GM18526 (cell line): ENCODE measurements around the gene SH3PXD2A.

Experiments used
- POLR2A ChIP-seq: IDR thresholded peaks from 3 replicates; pipeline ENCODE4 v1.6.1; 2011; ENCODE audit not compliant: insufficient read length; ENCODE audit errors: extremely low read depth

SH3PXD2A gene

DNA sequence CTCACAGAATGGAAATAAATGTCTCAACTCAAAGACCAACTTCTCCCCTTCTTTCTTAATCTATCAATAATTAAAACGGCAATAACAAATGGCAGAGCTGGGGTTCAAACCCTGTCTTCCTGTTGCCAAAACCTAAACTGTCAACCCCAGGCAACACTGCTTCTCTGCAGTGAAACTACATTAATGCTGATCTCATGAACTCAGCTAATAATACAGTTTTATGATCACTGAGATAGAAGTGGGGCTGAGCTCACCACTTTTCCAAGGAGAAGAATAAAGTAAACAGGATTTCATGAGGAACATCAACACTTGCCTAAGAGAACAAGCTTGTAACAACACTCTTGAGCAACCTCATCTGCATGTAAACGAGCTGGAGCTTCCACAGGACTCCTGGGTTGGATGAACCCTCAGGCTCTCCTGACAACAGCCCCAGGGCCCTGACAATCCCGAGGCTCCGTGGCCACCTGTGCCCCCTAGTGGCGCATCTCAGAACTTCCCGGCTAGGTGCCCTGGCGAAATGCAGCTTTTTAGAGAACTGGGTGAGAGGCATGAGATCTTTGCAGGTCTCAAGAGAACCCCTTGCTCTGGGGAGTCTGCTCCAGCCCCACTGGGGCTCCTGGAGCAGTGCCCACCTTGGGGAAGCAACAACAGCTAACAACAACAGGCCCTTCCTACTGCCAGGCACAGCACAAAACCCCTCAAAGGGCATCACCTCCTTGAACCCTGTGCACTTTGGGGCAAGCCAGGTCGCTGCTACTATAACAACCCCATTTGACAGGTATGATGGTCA, 169.3 kb downstream of the SH3PXD2A start:
- TF ChIP-seq POLR2A = no peak

DNA sequence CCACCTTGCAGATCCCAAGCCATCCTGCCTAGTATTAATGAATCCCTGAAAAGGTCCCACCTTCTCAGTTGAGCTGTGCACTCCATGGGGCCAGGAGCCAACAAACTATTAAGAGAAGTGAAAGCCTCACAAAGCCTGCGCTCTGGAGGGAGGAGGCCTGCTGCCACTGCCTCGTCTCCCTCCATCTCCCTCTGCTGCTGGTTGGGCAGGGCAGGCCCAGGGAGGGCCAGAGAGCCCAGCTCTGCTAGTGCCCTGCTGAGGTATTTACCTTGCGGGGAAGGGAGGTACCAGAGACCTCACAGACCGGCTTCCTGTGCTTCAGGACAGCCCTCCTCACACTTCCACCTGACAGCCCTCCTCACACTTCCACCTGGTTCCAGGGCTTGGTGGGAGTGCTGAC, 171.5 kb downstream of the SH3PXD2A start:
- no peak for TF ChIP-seq POLR2A

GRCh38 chr10:103682631-103683030, 172.7 kb downstream of the SH3PXD2A start:
- no peak for TF ChIP-seq POLR2A

GRCh38 chr10:103681617-103682399, 173.6 kb downstream of the SH3PXD2A start:
- no peak for TF ChIP-seq POLR2A

DNA sequence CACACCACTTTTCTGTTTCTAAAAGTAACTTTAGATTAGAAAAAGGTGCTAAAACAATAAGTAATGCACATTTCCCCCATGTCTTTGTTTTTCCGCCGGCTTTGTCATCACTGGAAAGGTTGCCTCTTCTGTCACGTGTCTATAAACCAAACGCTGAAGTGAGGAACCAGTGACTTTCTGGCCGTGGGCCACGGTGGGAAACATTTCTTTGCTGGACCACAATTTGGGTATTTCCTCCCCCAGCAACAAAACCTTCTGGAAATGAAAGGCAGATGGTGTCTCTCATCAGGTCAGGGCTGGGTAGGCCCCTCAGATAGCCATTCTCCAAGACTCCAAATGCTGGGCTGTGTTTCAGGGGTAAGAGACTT, 174.5 kb downstream of the SH3PXD2A start:
- TF ChIP-seq POLR2A = no peak

DNA sequence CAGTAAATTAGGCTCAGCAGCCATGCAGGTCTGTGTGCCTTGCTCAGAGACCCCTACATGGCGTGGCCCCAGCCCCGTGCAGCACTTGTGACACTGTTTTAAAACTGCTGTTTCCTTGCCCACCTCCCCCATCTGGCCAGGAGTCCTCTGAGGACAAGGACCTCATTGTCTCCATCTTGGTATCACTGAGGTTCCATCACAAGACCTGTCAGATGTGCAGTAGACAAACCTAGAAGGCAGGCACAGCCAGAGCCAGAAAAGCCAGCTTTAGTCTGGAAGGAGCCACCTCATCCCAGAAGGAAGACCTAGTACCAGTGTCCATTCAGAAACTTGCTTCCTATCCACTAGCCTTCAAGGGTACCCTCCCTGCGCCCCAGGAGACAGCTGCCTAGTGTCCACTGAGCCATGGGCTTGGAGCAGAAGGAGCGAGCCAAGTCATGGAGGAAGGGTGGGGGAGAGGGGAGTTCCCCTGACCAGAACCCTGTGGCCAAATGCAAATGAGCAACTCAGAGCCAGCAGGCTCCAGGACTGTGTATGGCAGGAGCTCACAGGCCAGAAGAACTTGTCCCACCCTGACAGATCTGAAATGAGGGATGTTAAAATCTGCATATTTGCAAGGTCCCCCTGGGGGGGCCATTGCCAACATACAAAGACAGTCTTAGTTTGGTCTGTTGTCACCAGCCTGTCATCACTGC, 176.1 kb downstream of the SH3PXD2A start:
- TF ChIP-seq POLR2A = no peak

DNA sequence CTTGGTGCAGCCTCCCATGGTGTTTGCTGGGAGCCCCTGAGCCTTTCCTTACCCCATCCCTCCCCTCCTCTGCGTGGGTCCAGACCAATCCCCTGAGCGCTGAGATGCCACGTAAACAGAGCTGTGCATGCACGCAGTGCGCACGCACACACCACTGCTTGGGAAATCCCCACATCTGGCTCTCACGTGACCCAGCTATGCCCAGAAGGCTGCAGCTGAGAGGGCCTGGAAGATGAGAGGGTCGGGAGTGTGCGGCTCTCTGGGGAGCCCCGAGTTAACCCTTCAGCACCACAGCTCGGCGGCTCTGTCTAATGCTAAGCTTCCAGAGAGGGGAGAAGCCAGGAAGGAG, 177.2 kb downstream of the SH3PXD2A start:
- no peak for TF ChIP-seq POLR2A

DNA sequence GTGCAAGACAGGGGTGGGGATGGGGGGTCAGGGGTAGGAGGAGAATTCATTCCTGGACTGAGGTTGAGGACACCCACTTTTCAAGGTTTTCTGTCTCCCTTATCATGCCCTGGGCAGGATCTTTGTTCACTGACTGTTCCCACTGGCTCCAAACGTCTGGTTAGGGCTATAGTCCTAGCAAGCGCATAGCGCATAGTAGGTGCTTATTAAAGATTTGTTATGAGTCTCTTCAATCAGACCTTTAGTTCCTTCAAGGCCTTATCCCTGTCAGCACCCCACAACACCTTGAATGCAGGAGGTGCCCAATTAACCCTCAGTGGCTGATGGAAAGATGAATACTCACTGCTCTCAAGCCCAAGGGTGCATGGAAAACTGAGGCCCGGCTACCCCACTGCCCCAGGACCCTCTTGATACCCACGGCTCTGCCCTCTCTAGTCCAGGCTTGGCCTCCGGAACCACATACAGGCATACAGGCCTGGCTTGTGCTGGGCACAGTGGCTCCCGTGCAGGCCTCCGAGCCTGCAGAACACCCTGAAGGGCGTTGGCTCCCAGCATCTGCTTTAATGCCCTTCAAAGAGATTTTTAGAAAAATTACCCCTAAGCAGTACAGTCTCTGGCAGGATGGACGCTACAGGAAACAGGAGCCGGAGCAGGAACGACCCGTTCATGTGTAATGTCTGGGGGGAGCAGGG, 177.7 kb downstream of the SH3PXD2A start:
- no peak for TF ChIP-seq POLR2A

- TF ChIP-seq POLR2A = no peak
Measured at GRCh38 chr10:103676851-103677417, 178.4 kb downstream of the SH3PXD2A start.

- TF ChIP-seq POLR2A = no peak
Measured at GRCh38 chr10:103676058-103676785, 179.2 kb downstream of the SH3PXD2A start.

DNA sequence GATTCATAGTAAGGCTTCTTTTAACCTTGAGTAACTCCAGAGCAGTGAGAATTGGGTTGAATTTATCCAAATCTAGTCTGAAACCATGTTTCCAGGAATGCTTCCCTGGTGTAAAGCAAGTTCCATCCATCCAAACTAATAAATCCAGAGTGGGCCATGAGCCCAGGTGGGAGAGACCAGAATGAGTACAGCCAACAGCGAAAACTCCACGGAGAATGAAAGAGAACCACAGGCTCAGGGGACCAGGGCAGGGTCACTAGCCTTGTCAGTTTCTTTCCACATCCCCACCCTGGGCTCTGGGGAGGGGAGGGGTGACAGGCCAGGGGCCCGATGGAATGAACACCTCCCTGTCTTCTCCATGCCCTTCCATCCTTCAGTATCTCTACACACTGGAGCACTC, 181.8 kb downstream of the SH3PXD2A start:
- no peak for TF ChIP-seq POLR2A

- no peak for TF ChIP-seq POLR2A
Measured at GRCh38 chr10:103672345-103672744, 183.0 kb downstream of the SH3PXD2A start.

DNA sequence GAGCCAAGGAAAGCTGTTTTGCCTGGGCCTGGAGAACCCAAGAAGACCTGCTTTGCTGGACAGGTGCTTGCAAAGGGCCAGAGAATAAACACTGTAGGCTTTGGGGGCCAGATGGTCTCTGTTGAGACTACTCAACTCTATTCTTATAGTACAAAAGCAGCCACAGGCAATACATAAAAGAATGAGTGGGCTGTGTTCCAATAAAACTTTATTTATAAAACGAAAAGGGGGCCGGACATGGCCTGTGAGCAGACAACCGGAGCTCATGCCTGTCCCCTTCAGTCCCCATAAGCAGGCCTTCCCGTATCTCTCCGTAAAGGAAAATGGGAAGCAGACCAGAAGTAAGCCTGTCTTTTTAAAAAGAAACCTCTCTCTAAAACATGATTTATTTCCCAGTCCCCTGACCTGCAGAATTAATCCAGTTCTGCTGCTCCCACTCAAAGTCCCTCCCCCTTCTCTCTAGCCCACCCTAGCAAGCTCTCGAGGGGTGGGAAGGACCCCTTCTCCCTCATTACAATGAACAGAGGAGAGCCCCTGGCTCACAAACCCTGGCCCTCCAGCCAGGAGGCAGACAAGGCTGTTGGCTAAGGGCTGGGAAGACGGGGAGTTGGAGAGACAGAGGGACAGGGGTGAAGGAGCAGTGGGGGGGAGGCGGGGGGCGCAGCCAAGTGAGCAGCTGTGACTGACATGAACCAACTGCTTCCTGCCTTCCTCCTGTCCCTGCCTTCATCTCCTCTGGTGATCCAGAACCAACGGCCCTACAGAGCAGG, 184.1 kb downstream of the SH3PXD2A start:
- TF ChIP-seq POLR2A = no peak

DNA sequence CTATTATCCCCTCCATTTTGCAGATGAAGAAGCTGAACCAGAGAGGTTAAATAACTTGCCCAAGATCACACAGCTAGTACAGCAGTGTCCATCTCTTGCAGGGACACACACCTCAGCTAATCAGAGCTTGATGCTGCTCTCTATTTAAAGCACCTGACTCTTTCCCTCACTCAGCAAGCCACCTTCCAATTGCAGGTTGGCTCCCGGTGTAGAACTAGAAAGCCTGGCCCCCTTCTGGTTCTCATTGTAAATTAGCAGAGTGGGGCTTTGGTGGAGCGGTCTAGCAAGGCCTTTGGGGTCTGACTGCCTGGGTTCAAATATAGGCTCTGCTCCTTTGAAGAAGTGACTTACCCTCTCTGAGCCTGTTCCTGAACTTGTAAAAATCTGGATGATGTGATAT, 185.4 kb downstream of the SH3PXD2A start:
- TF ChIP-seq POLR2A = no peak
